Natural killer cell (primary cell): ENCODE measurements around the gene NHSL2. TPM values are rescaled to one million over a fixed set of nuclear protein-coding genes. Genes with fewer than 3 reads are reported as not detected.
"Not testable (repeated sequence)": the region's sequence is repeated elsewhere in the genome, so short reads cannot be mapped to it uniquely, and the experiment has no call there.

Experiments used
- ATAC-seq, 3 donors: fragments of 150-1000 bp in 2 of 3; fragments of 200-7000 bp in 1 of 3; cut with Tn5 transposase; 1 replicate in 1 of 3; 2 replicates in 2 of 3; pipeline ENCODE4 v1.10.0; 2021; ENCODE audit warnings: mild to moderate bottlenecking in 2 of 3, moderate library complexity in 2 of 3
- DNase-seq, 2 donors: peaks; one replicate each; pipeline versions ENCODE4 v3.0.0 to v3.0.0-alpha.2; 2013 to 2021; ENCODE audit warnings: mixed read lengths in 1 of 2
- H3K27ac ChIP-seq: one replicate; pipeline ENCODE4 v1.5.1; 2013; ENCODE audit warnings: mild to moderate bottlenecking, low read length
- H3K27me3 ChIP-seq: one replicate; pipeline ENCODE4 v1.6.1; 2013; ENCODE audit warnings: low read length; ENCODE audit not compliant: control insufficient read depth, insufficient read depth
- H3K36me3 ChIP-seq: one replicate; pipeline ENCODE4 v1.6.1; 2013; ENCODE audit warnings: low read length; ENCODE audit not compliant: control insufficient read depth, insufficient read depth
- H3K4me1 ChIP-seq: one replicate; pipeline ENCODE4 v1.6.1; 2013; ENCODE audit warnings: low read length; ENCODE audit not compliant: control insufficient read depth, insufficient read depth
- H3K4me3 ChIP-seq: one replicate; pipeline ENCODE4 v1.5.1; 2013; ENCODE audit warnings: low read length
- H3K9me3 ChIP-seq: one replicate; pipeline ENCODE4 v1.6.1; 2013; ENCODE audit warnings: low read length; ENCODE audit not compliant: control insufficient read depth, insufficient read depth
- H3K27ac Mint-ChIP-seq, 2 donors: one replicate each; pipeline ENCODE4 v1.8.0; 2022; ENCODE audit warnings: mild to moderate bottlenecking in 2 of 2, mixed read lengths in 2 of 2, moderate library complexity in 1 of 2
- H3K27me3 Mint-ChIP-seq, 2 donors: one replicate each; pipeline ENCODE4 v1.8.0; 2022; ENCODE audit warnings: low read depth in 2 of 2, mixed read lengths in 2 of 2
- H3K36me3 Mint-ChIP-seq: one replicate; pipeline ENCODE4 v1.8.0; 2022; ENCODE audit warnings: mixed read lengths
- H3K4me1 Mint-ChIP-seq, 2 donors: one replicate each; pipeline ENCODE4 v1.8.0; 2022; ENCODE audit warnings: mixed read lengths in 2 of 2
- H3K4me3 Mint-ChIP-seq: one replicate; pipeline ENCODE4 v1.8.0; 2022; ENCODE audit warnings: mild to moderate bottlenecking, moderate library complexity, mixed read lengths
- H3K9me3 Mint-ChIP-seq, 2 donors: one replicate each; pipeline ENCODE4 v1.8.0; 2022; ENCODE audit warnings: mixed read lengths in 2 of 2
- WGBS: methylation state at CpG from one replicate; pipeline ENCODE4 v1.1.7; 2013; ENCODE audit warnings: missing lambda C conversion rate; ENCODE audit not compliant: insufficient coverage; 5-methylcytosine and 5-hydroxymethylcytosine counted together
- intact Hi-C: fragments of 100-400 bp; cut with micrococcal nuclease; formaldehyde crosslinking; loops from one replicate; pipeline ENCODE4 v1.14.2; 2022
- total RNA-seq, 4 donors: library from RNA; stranded (reverse); fragments of 120-200 nt in 1 of 4; gene quantifications; one replicate each; pipeline versions ENCODE4 v1.2.3 to v1.2.4, GENCODE V29; 2013 to 2022
- TF ChIP-seq, protein P1 (sequence below): fragments of 200-600 bp; IDR thresholded peaks from one replicate; pipeline ENCODE4 v1.8.0; 2022; ENCODE audit warnings: antibody characterized with exemption

The NHSL2 gene
- total RNA-seq, 3 donors from 2014 or later (not counting 1 experiment from before 2014, with no cell fraction given) = 15.0 to 32.5 (median 30.8) TPM

DNA sequence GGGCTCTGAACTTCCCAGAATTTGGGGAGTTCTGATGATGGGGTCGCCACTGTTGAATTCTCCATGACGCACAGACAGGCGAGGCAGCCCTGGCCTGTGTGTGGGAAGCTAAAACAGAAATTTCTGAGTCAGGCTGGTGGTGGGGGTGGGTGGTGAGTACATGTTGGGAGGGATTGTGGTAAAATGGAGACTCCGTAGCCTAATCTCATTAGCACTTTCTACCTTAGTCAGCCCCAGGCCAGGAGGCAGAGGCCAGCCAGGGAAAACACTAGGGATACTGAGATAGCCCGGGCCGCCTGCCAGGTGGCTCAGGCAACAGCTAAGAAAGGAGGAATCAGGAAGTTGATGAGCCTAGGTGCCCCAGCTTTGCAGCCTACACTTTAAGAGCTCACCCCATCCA is 39.3 kb upstream of the NHSL2 start:
- no peaks in the 10 kb centered on the region for H3K4me1 Mint-ChIP-seq
- no peak for DNase-seq
- no peaks in the 10 kb centered on the region for H3K9me3 ChIP-seq
- intact Hi-C loops = no loop called here
- H3K36me3 Mint-ChIP-seq = no peaks in the 10 kb centered on the region
- WGBS = 93% methylated on average over 5 of the region's 6 CpGs
- no peaks in the 10 kb centered on the region for H3K27me3 ChIP-seq
- no peak overlapping the region for H3K4me3 ChIP-seq
- no peak overlapping the region for H3K4me3 Mint-ChIP-seq
- no peaks in the 10 kb centered on the region for H3K9me3 Mint-ChIP-seq
- ATAC-seq = no peak
- H3K27ac ChIP-seq = no peak overlapping the region
- H3K27ac Mint-ChIP-seq = no peak overlapping the region
- peaks cover 6 to 11% of the 10 kb centered on the region in 2 donors for H3K27me3 Mint-ChIP-seq
- TF ChIP-seq, protein P1, sequence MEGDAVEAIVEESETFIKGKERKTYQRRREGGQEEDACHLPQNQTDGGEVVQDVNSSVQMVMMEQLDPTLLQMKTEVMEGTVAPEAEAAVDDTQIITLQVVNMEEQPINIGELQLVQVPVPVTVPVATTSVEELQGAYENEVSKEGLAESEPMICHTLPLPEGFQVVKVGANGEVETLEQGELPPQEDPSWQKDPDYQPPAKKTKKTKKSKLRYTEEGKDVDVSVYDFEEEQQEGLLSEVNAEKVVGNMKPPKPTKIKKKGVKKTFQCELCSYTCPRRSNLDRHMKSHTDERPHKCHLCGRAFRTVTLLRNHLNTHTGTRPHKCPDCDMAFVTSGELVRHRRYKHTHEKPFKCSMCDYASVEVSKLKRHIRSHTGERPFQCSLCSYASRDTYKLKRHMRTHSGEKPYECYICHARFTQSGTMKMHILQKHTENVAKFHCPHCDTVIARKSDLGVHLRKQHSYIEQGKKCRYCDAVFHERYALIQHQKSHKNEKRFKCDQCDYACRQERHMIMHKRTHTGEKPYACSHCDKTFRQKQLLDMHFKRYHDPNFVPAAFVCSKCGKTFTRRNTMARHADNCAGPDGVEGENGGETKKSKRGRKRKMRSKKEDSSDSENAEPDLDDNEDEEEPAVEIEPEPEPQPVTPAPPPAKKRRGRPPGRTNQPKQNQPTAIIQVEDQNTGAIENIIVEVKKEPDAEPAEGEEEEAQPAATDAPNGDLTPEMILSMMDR = no peak
- no peaks in the 10 kb centered on the region for H3K4me1 ChIP-seq
- H3K36me3 ChIP-seq = no peaks in the 10 kb centered on the region

DNA sequence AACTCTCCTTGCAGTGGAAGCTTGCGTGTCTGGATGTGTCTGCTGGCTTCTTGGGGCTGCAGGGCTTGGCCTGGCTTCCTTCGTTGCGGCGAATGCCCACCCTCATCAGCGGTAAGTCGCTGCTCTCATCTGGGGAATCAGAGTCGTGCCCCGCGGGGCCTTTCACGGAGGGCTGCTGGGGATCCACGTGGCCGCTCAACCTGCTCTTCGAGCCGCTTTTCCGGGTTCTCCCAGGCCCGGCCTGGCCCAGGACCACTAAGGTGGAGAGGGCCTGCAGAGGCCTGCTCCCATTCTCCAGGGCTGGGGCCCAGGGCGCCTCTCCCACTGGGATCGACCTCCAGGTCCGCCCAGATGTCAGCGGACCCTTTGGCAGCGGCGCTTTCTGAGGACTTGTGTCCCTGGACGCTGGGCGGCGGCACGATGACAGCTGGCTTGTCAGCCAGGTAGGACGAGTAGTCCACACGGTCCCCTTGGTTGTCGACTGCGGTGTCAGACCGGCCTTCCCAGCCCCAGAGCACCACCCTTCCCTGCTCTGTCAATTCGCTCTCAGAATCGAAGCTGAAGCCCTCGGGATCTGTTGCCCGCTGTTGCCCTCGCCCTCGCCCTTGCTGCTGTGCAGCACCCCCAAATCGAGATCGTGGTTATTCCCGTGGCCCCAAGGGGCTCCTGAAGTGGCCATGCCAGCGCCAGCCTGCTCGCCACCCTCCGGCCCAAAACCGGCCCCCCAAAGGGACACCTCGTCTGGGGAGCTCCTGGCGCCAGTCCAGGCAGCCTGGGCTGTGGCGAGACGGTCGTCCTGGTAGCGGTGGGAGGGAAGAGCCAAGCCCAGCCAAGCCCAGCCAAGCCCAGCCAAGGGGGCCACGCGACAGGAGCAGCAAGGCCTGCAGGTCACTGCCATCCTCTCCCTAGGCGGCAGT is 37.8 kb upstream of the NHSL2 start:
- H3K4me3 Mint-ChIP-seq = no peak overlapping the region
- TF ChIP-seq, protein P1 = no peak
- ATAC-seq (no peak), DNase-seq (no peak)
- Histone ChIP-seq H3K4me3 (no peak overlapping the region), H3K4me1 (no peaks in the 10 kb centered on the region), H3K27ac (no peak overlapping the region), H3K36me3 (no peaks in the 10 kb centered on the region), H3K9me3 (no peaks in the 10 kb centered on the region), H3K27me3 (no peaks in the 10 kb centered on the region)
- peaks cover 9 to 11% of the 10 kb centered on the region in 2 donors for H3K27me3 Mint-ChIP-seq
- no peak overlapping the region for H3K27ac Mint-ChIP-seq
- WGBS = 93% methylated on average over 52 of the region's 53 CpGs
- H3K9me3 Mint-ChIP-seq = no peaks in the 10 kb centered on the region
- no peaks in the 10 kb centered on the region for H3K4me1 Mint-ChIP-seq
- no peaks in the 10 kb centered on the region for H3K36me3 Mint-ChIP-seq
- intact Hi-C loops = no loop called here

DNA sequence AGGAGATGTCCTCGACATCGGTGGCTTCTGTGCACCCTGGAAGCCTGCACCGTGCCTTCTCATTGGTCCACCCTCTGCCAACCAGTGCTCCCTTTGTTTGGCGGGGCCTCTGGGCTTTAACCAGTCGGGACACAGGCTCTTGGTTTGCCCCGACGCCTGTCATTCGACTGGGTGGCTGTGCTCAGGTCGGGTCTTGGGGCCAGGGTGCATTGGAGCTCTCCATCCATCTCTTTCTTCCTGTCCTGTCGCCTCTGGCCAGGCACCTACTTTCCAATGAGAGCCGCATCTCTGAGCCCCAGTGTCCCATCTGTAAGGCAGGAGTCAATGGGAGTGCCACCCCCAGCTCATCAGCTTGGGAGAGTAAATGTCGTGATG is 37.2 kb upstream of the NHSL2 start:
- ATAC-seq = no peak
- Mint-ChIP-seq H3K27ac (no peak overlapping the region), H3K9me3 (no peaks in the 10 kb centered on the region), H3K36me3 (no peaks in the 10 kb centered on the region), H3K27me3 (peaks cover 13 to 14% of the 10 kb centered on the region in 2 donors), H3K4me3 (no peak overlapping the region), H3K4me1 (no peaks in the 10 kb centered on the region)
- no peak overlapping the region for H3K27ac ChIP-seq
- H3K4me3 ChIP-seq = no peak overlapping the region
- 93% methylated on average over 12 of the region's 12 CpGs for WGBS
- H3K36me3 ChIP-seq = no peaks in the 10 kb centered on the region
- H3K27me3 ChIP-seq = no peaks in the 10 kb centered on the region
- TF ChIP-seq, protein P1 = no peak
- no peak for DNase-seq
- no peaks in the 10 kb centered on the region for H3K4me1 ChIP-seq
- H3K9me3 ChIP-seq = no peaks in the 10 kb centered on the region
- intact Hi-C loops = no loop called here

DNA sequence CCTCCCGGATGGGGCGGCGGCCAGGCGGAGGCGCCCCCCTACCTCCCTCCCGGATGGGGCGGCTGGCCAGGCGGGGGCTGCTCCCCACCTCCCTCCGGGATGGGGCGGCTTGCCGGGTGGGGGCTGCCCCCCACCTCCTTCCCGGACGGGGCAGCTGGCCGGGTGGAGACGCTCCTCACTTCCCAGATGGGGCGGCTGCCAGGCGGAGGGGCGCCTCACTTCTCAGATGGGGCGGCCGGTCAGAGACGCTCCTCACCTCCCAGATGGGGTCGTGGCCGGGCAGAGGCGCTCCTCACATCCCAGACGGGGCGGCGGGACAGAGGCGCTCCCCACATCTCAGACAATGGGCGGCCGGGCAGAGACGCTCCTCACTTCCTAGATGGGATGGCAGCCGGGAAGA is 33.8 kb upstream of the NHSL2 start:
- H3K27me3 ChIP-seq, H3K27ac Mint-ChIP-seq, H3K4me3 Mint-ChIP-seq, H3K4me1 ChIP-seq, DNase-seq, H3K4me3 ChIP-seq, intact Hi-C loops, H3K4me1 Mint-ChIP-seq, ATAC-seq, H3K27ac ChIP-seq, H3K36me3 ChIP-seq, H3K9me3 Mint-ChIP-seq, H3K36me3 Mint-ChIP-seq, H3K9me3 ChIP-seq: not testable (repeated sequence)
- 92% methylated on average over 20 of the region's 32 CpGs for WGBS
- H3K27me3 Mint-ChIP-seq = peaks cover 14 to 36% of the 10 kb centered on the region in 2 donors
